ENCODE results near the gene CAPN3. TPM values are rescaled to one million over a fixed set of nuclear protein-coding genes. Genes with fewer than 3 reads are reported as not detected.

CAPN3 gene
- total RNA-seq = 28.4 TPM

DNA sequence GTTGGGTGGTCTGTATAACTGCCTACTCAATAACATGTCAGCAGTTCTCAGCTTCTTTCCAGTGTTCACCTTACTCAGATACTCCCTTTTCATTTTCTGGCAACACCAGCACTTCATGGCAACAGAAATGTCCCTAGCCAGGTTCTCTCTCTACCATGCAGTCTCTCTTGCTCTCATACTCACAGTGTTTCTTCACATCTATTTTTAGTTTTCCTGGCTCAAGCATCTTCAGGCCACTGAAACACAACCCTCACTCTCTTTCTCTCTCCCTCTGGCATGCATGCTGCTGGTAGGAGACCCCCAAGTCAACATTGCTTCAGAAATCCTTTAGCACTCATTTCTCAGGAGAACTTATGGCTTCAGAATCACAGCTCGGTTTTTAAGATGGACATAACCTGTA lies at the start of gene CAPN3:
TSS of gene CAPN3 (plus strand) at position 253 of the 400 bp plus-strand sequence. CDS start 305 bp downstream, outside the sequence.

Other genes with a start within 250 kb of the CAPN3 start
- 0.99 TPM for gene PLA2G4F, start 202.9 kb upstream of the CAPN3 start, total RNA-seq
- 80.4 TPM for gene VPS39, start 151.2 kb upstream of the CAPN3 start, total RNA-seq
- gene GANC, start 86.3 kb upstream of the CAPN3 start, total RNA-seq = 34.1 TPM
- gene TMEM87A, start 86.1 kb upstream of the CAPN3 start, total RNA-seq = 90.9 TPM
- 121 TPM for gene ZNF106, start 131.6 kb downstream of the CAPN3 start, total RNA-seq
- gene SNAP23, start 136.1 kb downstream of the CAPN3 start, total RNA-seq = 52.8 TPM
- gene LRRC57, start 189.3 kb downstream of the CAPN3 start, total RNA-seq = 43.7 TPM
- 46.1 TPM for gene HAUS2, start 189.3 kb downstream of the CAPN3 start, total RNA-seq
- 40.4 TPM for gene STARD9, start 216.1 kb downstream of the CAPN3 start, total RNA-seq

Data from camera-type eye (tissue), 1 donor.